SIG-M5 (cell line): Measurements from ENCODE around the gene AP3B1.
"Not testable (repeated sequence)": the region's sequence is repeated elsewhere in the genome, so short reads cannot be mapped to it uniquely, and the experiment has no call there.

Source experiments
- DNase-seq: peaks from one replicate; lab custom pipeline; 2025; lab: John Stamatoyannopoulos, UW

Gene AP3B1

GRCh38 chr5:78151594-78152271, 142.8 kb downstream of the AP3B1 start:
- no peak for DNase-seq

GRCh38 chr5:78137290-78137689, 157.2 kb downstream of the AP3B1 start:
- no peak for DNase-seq

GRCh38 chr5:78133423-78133822, 161.1 kb downstream of the AP3B1 start:
- DNase-seq, result no peak

GRCh38 chr5:78132507-78132906, 162.0 kb downstream of the AP3B1 start:
- no peak for DNase-seq

- DNase-seq, result no peak
Observed at GRCh38 chr5:78129597-78129996, 164.9 kb downstream of the AP3B1 start.

GRCh38 chr5:78127875-78128274, 166.6 kb downstream of the AP3B1 start:
- no peak for DNase-seq

GRCh38 chr5:78126536-78126935, 168.0 kb downstream of the AP3B1 start:
- no peak for DNase-seq

- no peak for DNase-seq
Observed at GRCh38 chr5:78116167-78116566, 178.3 kb downstream of the AP3B1 start.

- DNase-seq, result no peak
Observed at GRCh38 chr5:78113689-78114264, 180.7 kb downstream of the AP3B1 start.

- DNase-seq, result no peak
Observed at GRCh38 chr5:78112931-78113330, 181.6 kb downstream of the AP3B1 start.

- no peak for DNase-seq
Observed at GRCh38 chr5:78109891-78110324, 184.6 kb downstream of the AP3B1 start.

GRCh38 chr5:78108564-78108963, 185.9 kb downstream of the AP3B1 start:
- no peak for DNase-seq

GRCh38 chr5:78103232-78103918, 191.1 kb downstream of the AP3B1 start:
- no peak for DNase-seq

- no peak for DNase-seq
Observed at GRCh38 chr5:78102500-78102899, 192.0 kb downstream of the AP3B1 start.

GRCh38 chr5:78095125-78095524, 199.4 kb downstream of the AP3B1 start:
- DNase-seq, result no peak

- no peak for DNase-seq
Observed at GRCh38 chr5:78090002-78090401, 204.5 kb downstream of the AP3B1 start.

GRCh38 chr5:78078858-78079257, 215.6 kb downstream of the AP3B1 start:
- no peak for DNase-seq

GRCh38 chr5:78077369-78078068, 217.0 kb downstream of the AP3B1 start:
- DNase-seq, result no peak

GRCh38 chr5:78076351-78076750, 218.1 kb downstream of the AP3B1 start:
- DNase-seq, result no peak

GRCh38 chr5:78075301-78075700, 219.2 kb downstream of the AP3B1 start:
- no peak for DNase-seq

GRCh38 chr5:78070691-78071090, 223.8 kb downstream of the AP3B1 start:
- DNase-seq, result not testable (repeated sequence)

- DNase-seq, result not testable (repeated sequence)
Observed at GRCh38 chr5:78067581-78067980, 226.9 kb downstream of the AP3B1 start.

- DNase-seq, result not testable (repeated sequence)
Observed at GRCh38 chr5:78066722-78067121, 227.8 kb downstream of the AP3B1 start.
